D721Med (cell line): ENCODE results near the gene RBFA.
A peak's percentile ranks its signal among the peaks of the same experiment; 100 is the strongest.

ENCODE experiments used
- DNase-seq: peaks from one replicate; pipeline ENCODE4 v3.0.0; 2011; ENCODE audit warnings: low spot score; ENCODE audit not compliant: insufficient read length
- FAIRE-seq: peaks from 2 replicates; lab custom pipeline; 2011; peaks lifted over from hg19 to GRCh38; lab: Jason Lieb, UNC
- CTCF ChIP-seq: IDR thresholded peaks from 2 replicates; pipeline ENCODE4 v1.5.1; 2012; ENCODE audit warnings: mild to moderate bottlenecking, control low read depth; ENCODE audit not compliant: insufficient read depth; ENCODE audit errors: missing control alignments

Gene RBFA

GRCh38 chr18:80034068-80034851, at the start of gene RBFA:
RBFA (plus strand) TSS chr18:80034434; CDS start chr18:80034496, 62 bp downstream.
- peak; percentile 7 for TF ChIP-seq CTCF
- DNase-seq (peak; percentile 100), FAIRE-seq (no peak)

GRCh38 chr18:79985172-79985571, 49.1 kb upstream of the RBFA start:
- TF ChIP-seq CTCF: no peak
- DNase-seq (no peak), FAIRE-seq (no peak)

- FAIRE-seq (no peak), DNase-seq (no peak)
- no peak for TF ChIP-seq CTCF
These were observed 47.5 kb upstream of the RBFA start for GRCh38 chr18:79986726-79987125.

GRCh38 chr18:79987566-79987965, 46.7 kb upstream of the RBFA start:
- FAIRE-seq (no peak), DNase-seq (no peak)
- no peak for TF ChIP-seq CTCF

- no peak for FAIRE-seq
- DNase-seq: peak; percentile 76
- peak; percentile 34 for TF ChIP-seq CTCF
These were observed 46.2 kb upstream of the RBFA start for GRCh38 chr18:79988071-79988450.

- TF ChIP-seq CTCF: no peak
- FAIRE-seq: peak; percentile 66
- DNase-seq: peak; percentile 93
These were observed 45.6 kb upstream of the RBFA start, which contains the start of gene TXNL4A for GRCh38 chr18:79988451-79989194. TXNL4A (minus strand) TSS chr18:79988563; CDS start chr18:79988392, 171 bp downstream.

GRCh38 chr18:79989195-79989497, 45.1 kb upstream of the RBFA start:
- TF ChIP-seq CTCF: no peak
- no peak for DNase-seq
- no peak for FAIRE-seq
